ENCODE data around the gene CERS2.
A peak's percentile ranks its signal among the peaks of the same experiment; 100 is the strongest.

GRCh38 chr1:151008244-151009205, 33.9 kb upstream of the CERS2 start, which contains the start of gene PRUNE1:
- TF ChIP-seq POLR2A (IDR thresholded peaks at IDR 0.05) = peak; percentile 65 to 72
- TF ChIP-seq CTCF (IDR thresholded peaks at IDR 0.05 in 4 of 5, conservative IDR thresholded peaks at IDR 0.05 in 1 of 5) = peak in 4 of 5 experiments; percentile 24 to 33 (median 26)

All from gastrocnemius medialis (tissue), 4 donors.